Posterior vena cava (tissue), 2 donors: Measurements from ENCODE around the gene ZNF35. TPM values are rescaled to one million over a fixed set of nuclear protein-coding genes. Genes with fewer than 3 reads are reported as not detected.

Source experiments
- DNase-seq: peaks from one replicate; pipeline ENCODE4 v3.0.0-alpha.2; 2020; ENCODE audit warnings: low spot score
- intact Hi-C, 2 donors: fragments of 100-400 bp; cut with DNase I; formaldehyde crosslinking; loops; one replicate each; pipeline versions ENCODE4 v1.14.1 to v1.14.2; 2022 to 2023
- total RNA-seq, 2 donors: library from RNA; stranded (reverse); fragmentation: NEBNext Ultra II Directional; extraction: Animal tissue kit (Norgen Biotek cat#: 25700); gene quantifications; one replicate each; pipeline ENCODE4 v1.2.1, GENCODE V29; 2021
- donor health status: DM: yes; HTN: yes; CAD: no.
- donor health status: DM: yes; HTN: yes; CAD: no.

The ZNF35 gene
- total RNA-seq, 2 donors from 2014 or later: 10.6 to 16.1 TPM

DNA sequence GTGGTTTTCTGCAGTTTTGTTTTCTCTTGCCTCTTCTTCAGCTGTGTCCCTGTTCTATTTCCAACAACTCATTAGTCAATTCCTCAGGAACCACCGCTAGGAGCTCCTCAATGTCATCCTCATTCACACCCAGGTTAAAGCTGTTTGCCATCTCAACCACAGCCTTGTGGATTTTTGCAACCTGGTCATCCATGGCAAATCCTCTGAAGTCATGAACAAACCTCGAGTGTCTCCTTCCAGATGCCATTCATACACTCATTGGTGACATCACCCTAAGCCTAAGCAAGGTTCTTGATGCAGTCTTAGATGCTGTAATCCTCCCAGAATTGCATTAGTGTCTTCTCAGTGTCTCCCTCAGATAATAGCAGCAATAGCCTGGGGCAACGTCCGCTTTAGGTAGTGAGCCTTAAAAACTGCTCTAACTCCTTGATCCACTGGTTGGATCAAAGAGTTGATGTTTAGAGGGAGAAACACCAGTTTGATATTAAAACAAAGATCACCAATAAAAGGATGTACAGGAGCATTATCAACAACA lies 32.5 kb downstream of the ZNF35 start:
- no peak for DNase-seq
- intact Hi-C loops: no loop called here

DNA sequence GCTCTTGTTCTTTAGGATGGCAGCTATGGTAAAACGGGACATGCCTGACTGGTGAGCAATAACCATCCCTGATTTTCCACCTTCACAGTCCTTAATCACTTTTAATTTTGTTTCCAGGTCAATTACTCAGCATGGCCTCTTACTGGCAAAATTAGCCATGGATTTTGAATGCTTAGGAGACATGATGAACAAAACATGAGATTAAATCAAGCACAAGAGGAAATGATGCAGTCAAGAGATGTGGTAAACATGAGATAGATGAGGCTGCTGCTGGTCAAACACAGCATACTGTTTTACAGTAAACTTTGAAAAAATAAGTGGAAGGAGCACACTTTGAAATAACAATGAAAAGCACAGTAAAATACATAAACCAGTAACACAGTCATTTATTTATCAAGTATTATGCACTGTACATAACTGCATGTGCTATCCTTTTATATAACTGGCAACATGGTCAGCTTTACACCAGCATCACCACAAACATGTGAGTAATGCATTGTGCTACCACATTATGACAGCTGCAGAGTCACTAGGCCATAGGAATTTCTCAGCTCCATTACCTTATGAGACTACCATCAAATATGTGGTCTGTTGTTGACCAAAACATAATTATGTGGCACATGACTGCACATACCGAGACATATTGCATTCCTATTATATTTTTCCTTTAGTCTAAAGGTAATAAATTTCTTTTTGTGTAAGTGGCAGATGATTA lies 33.8 kb downstream of the ZNF35 start:
- intact Hi-C loops: no loop called here
- no peak for DNase-seq

DNA sequence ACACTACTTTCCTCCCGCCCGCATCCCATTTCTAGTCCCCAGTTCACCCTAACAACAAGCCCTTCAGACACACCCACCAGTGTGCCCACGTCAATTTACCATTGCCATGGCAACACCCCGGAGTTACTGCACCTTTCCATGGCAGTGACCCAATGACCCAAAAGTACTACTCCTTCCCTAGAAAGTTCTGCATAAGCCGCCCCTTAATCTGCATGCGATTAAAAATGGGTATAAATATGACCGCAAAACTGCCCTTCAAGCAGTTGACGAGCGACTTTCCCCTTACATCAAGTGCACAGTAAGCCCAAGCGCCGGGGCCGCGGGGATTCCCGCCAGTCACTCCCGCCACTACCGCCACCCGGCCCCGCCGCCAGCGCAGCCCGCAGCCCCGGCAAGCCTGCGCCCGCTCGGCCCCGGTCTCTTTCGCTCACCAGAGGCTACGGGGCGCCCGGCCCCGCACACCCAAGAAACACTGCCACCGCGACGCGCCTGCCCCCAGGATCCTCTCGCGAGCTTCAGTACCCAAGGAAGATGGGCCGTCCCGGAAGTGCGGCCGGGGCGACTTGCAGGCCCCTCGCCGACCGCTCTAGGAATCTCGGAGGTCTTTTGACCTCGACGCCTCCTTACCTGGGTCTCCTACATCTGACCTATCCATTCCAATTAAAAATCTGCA lies 36.7 kb downstream of the ZNF35 start:
- intact Hi-C loops: no loop called here

GRCh38 chr3:44687898-44688297 lies 39.4 kb downstream of the ZNF35 start:
- intact Hi-C loops: no loop called here
- no peak for DNase-seq

More for the DNA sequence above, 36.7 kb downstream of the ZNF35 start:
- DNase-seq: peak; percentile 92

Other genes starting within 250 kb of the ZNF35 start
- 10 to 100 TPM; 14.8 to 17.6 TPM for gene ZNF445, start 171.1 kb upstream of the ZNF35 start, total RNA-seq
- 1 to 10 TPM; 2.3 to 3.9 TPM for gene ZKSCAN7, start 93.5 kb upstream of the ZNF35 start, total RNA-seq
- gene ZNF660, start 63.8 kb upstream of the ZNF35 start, total RNA-seq: 1 to 10 TPM; 6.2 to 7.7 TPM
- 10 to 100 TPM; 14.0 to 14.3 TPM for gene ZNF197, start 23.7 kb upstream of the ZNF35 start, total RNA-seq
- gene ZNF502, start 63.9 kb downstream of the ZNF35 start, total RNA-seq: 1 to 10 TPM; 5.7 to 5.8 TPM
- gene ZNF501, start 80.9 kb downstream of the ZNF35 start, total RNA-seq: 1 to 10 TPM; 7.2 to 8.1 TPM
- 10 to 100 TPM; 26.9 to 27.2 TPM for gene KIAA1143, start 112.9 kb downstream of the ZNF35 start, total RNA-seq
- under 1 TPM; 0.19 to 0.65 TPM for gene KIF15, start 113.1 kb downstream of the ZNF35 start, total RNA-seq
- gene TMEM42, start 213.2 kb downstream of the ZNF35 start, total RNA-seq: 10 to 100 TPM in 1 of 2 donors, 1 to 10 TPM in 1; 6.7 to 10.8 TPM
- not detected for gene TGM4, start 225.9 kb downstream of the ZNF35 start, total RNA-seq